Activated CD4-positive, CD25-positive, alpha-beta regulatory T cell treated with anti-CD3 and anti-CD28 coated beads, Interleukin-2, amount 50 U/mL, for 24 hours (primary cell): ENCODE data around the gene COL23A1.

Experiments
- ATAC-seq, 2 donors: fragments of 150-1000 bp; cut with Tn5 transposase; one replicate each; pipeline ENCODE4 v1.10.0; 2021; ENCODE audit warnings: mild to moderate bottlenecking in 1 of 2, moderate library complexity in 1 of 2

Gene COL23A1

DNA sequence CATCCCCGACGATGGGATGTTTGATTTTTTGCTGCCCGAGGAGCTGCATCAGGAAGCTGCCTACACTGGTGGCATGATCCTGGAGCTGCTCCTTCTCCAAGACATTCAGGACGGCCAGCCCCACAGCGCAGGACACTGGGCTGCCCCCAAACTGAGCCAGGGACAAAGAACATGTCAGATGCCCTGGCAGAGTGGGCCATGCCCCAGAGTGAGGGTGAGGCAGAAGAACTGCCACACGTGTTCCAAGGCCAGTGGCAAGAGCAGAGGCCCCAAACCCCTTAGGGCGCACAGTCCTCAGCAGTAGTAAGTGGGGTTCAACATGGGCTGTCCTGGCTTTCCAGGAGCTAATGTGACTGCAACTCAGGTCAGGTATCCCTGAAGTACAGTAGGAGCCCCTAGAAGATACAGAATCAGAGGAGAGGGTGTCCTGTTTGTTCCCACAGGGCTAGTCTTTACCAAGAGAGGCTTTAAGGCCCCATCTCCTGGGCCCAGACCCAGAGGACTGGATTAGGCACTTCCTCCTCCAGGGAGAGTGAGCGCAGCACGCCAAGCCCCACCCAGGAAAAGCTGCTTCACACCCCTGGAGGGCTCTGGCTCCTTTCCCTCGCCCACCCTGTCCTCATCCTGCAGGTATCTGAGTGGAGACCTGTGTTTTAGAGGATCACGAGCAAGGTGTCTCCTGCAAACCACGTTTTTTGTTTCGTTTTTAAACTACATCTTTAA is 374.8 kb downstream of the COL23A1 start:
- ATAC-seq, result no peak

DNA sequence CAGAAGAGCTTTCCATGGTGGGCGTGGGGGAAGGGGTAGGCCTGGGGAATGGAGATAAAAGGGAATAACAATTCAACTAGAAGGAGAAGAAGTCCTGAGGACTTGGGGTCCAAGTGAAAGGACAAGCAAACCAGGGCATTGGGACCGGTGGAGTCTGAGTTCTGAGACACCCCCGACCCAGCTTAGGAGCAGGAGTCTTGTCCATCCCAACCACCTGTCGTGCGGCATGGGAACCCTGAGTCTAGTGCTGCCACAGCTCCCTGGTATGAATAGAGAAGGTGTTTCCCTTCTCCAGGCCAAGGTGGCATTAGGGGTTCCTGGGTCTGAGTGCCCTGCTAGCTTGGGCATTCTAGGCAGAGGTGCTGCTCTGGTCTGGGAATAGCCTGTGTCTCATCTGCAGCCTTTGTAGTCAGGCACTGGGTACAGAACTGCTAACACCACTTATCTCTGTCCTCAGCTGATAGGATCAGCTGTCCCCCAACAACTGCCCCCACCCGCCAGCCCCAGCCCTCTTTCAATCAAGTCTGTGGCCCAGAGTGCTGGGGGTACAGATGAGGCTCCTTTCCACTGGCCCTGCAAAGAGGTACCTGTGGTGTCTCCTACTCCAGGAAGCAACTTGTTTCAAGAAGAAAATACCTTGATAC is 375.9 kb downstream of the COL23A1 start:
- no peak for ATAC-seq

DNA sequence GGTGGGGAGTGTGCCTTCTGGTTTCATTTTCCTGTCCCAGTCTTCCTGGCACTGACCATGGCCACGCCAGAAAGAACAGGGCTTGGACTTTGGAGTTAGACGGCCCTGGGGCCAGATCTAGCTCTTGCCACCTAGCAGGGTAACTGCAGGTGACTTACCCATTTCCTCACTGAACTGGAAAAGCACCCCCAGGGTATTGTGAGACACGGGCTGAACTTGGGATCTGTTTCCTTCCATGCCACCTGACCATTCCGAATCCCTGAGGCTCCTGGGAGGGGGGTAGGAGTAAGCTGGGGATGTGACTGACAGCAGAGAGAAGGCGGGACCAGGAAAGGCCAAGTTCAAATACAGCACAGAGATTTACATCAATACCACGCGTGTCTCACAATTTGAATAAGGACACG is 376.4 kb downstream of the COL23A1 start:
- no peak for ATAC-seq

DNA sequence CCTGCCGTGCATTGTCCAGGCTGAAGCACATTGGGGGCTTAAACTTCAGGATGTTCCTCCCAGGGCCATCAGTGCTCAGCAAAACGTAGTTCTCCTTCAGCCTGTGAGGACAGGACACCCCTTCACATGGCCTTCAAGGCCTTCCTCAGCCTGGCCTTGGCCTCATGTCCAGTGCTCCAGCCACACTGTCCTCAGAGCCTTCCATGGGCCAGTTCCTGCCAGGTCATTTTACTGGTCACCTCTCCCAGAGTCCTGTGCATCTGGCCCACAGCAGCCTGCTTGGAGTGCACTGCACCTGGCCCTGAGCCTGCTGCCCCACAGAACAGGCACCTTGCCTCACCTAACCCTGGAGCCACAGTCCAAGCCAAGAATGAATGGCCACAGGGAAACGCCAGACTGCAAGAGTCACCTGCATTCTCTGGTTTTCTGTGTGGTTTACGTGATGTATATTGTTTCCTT is 377.2 kb downstream of the COL23A1 start:
- peak in 1 of 2 donors; percentile 7 for ATAC-seq

DNA sequence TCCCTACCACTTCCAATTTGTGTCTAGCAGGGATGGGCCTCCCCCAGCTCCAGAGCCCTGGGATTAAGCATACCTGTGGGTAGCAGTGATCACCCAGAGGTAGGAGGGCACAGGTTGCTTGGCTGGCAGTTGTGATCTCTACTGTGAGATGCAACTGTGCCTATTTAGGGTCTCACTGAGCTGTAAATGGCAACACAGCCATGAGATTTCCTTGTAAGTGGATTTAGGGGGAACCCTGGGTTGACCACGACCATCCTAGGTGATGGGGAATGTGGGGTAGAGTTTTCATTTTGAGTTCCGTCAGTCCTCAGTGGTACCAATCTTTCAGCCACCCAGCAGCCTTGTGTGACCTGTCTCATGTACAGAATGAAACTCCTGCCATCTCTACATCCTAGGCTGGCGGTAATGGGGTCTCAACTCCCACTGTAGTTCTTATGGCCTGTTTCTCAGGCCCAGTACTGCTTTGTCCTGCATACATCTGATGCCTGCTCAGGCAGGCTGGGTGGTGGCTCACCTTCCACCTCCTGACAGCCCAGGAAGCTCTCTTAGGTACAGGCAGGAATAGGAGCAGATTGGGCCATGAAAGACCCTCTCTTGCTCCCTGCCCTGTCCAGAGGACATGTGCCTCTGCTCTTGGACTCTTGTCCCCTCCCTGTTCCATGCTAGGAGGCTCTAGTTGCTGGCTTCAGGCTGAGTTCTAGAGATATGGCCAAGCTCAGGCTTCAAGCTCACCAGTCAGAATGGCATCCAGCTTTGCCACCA is 377.8 kb downstream of the COL23A1 start:
- no peak for ATAC-seq

DNA sequence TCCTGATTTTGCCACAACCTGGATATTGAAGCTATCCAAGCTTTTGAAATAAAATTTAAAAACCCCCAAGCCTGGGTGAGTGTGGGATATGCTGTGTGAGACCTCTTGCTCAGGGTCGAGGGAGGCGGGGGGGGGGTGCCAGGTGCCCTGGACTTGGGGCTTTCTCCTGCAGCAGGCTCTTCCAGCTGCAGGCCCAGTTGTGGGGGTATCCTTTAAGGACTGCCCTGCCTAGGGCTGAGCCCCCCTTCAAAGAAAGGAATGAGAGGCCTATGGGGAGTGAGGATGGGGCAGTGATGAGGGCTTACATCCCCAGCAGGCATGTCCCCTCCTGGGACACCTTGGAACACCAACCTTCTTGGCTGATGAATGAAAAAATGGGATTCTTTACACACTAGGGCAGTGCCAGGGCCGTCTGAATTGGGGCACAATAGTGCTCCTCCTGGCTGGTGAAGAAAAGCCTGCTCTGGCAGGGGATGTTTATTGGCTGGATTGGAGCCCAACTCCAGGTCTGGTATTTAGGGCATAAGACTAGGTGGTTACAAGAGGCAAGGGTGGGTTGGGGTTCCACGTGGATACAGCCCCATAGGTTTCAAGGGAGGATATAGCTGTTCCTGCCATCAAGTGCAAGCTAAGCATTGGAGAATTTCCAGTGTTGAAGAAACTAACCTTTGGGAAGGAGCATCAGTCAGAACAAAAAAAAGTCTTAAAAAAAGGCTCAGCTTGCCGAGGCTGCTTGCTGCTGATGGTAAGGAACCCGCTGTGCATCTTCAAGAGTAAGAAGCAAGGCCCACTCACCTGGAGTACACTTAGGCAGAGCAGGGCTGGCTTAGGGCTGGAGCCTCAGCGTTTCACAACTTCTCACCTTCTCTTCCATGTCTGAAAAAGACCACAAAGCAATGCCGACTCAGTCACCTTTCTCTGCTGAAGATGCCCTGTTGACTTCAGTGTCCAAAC is 378.8 kb downstream of the COL23A1 start:
- ATAC-seq, result no peak

DNA sequence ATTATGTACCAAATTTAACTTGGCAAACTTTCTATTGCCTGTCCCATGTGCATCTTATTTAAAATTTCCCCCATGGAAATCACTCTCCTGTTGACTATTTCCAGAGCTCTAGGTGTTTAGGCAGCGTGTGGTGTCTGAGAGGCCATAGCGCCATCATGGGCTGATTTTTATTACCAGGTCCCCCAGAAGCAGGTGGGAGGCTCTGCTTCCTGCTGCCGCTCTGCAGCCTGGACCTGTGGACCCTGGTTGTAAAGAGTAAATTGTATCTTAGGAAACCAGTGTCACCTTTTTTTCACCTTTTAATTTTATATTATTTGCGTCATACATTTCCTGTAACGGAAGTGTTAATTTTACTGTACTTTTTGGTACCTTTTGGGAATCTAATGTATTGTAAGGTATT is 379.5 kb downstream of the COL23A1 start:
- ATAC-seq, result no peak

DNA sequence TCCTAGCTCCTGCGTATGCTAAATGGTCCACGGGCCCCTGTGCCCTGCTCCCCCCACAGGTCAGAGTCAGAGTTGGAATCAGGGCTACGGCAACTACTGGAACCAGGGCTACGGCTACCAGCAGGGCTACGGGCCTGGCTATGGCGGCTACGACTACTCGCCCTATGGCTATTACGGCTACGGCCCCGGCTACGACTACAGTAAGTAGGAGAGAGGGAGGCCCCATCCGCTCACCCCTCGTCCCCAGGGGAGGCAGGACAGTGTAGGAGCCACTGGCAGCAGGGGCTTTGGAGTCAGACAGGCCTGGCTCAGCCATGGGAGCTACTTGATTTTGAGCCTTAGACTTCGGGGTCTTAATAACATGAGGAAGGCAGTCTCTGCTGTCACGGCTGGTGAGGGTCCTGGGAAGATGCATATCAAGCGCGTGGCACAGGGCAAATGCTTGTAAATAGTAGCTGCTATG is 380.1 kb downstream of the COL23A1 start:
- ATAC-seq, result no peak

DNA sequence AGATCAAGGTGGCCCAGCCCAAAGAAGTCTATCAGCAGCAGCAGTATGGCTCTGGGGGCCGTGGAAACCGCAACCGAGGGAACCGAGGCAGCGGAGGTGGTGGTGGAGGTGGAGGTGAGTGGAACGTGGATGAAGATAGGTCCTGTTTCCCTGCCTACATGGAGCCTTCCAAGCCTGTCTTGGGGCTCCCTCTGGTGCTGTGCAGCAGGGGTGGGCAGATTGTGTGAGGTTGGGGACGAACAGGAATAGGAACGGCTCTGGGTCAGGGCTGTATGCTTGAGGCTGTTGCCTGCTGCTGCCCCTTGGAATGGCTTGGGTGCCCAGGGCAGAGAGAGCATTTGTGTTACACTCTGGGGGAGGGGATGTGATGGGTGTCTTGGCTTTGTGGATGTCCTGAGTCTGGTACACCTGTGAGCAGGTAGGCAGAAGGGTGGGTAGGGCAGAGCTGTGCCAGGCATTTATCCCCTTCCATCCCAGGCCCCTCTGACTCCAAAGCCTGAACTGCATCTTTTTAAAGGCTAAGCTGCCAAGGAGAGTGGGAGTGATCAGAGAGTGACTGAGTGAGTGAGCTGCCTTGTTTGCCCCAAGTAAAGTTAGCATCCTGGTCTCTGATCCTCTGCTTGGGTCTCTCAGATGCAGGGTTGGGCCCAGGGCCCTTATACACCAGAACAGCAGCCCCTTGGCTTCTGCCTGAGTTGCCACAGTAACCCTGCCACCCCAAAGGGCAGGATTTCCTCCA is 380.7 kb downstream of the COL23A1 start:
- ATAC-seq, result no peak

DNA sequence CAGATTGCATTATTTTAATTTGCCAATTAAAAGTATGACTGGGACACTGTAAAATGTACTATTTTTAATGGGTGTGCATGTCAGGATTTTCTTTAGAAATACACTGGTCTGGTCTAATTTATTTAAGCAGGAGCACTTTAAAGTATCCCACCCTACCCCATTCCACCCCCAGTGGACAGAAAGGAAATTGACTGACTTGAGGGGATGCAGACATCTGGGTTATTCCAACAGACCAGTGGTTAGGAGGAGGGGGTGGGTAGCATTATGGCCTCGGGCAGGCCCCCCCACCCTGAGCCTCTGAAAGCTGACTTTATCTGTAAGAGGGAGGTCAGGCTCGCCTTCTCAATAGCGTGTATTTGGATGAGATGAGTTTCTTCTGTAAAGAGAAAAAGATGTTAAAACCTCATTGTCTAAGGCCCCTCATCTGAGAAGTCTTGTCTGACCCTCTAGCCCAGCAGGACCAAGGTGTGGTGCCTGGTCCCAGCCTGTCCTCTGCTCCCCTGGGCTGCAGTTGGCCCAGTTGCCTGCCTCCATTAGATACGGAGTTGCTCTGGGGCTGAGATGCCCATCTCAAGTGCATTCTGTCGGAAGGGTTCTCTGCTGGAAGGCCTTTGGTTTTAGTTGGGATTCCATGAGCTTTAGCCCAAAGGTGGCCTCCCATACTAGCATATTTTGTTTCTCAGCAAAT is 381.5 kb downstream of the COL23A1 start:
- ATAC-seq, result no peak

DNA sequence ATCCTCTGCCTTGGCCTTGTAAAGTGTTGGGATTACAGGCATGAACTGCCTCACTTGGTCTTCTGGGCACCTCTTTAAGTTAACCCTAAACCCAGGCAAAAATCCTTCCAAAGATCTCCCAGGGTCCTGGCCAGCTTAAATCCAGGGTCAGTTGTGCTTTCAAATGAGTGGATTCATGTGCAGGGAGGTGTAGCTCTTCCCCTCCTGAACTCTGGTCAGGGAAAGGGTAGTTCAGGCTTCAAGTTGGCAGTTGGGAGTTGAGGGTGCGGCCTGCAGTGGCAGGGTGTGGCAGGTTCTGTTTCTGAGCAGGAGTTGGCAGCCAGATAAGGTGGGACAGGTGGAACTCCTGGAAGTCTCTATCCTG is 382.3 kb downstream of the COL23A1 start:
- ATAC-seq, result no peak

DNA sequence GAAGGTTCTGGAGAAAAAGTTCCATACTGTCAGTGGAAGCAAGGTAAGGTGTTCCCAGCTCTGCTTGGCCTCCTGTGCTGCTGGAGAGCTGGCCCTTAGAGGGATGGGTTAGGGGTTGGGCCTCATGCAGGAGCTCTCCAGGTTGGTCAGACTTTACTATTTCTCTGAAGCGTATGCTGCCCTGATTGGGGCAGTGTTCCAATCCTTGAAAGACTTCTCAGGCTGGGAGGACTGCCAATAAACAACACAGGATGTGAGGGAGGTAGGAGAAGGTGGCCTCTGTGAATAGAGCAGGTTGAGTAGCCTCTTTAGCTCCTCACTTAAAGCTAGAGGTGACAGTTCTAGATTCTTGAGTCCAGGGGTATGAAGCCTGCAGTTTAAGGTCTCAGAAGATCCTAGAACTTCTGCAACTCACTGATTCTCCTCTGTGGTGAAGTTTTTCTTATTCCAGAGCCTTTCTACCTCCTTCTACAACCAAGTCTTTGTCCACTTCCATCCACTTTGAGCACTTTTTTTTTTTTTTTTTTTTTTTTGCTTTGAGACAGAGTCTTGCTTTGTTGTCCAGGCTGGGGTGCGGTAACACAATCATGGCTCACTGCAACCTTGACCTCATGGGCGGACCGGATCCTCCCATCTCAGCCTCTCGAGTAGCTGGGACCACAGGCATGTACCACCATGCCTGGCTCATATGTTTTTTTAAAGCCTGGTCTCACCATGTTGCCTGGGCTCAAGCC is 382.8 kb downstream of the COL23A1 start:
- ATAC-seq, result no peak

DNA sequence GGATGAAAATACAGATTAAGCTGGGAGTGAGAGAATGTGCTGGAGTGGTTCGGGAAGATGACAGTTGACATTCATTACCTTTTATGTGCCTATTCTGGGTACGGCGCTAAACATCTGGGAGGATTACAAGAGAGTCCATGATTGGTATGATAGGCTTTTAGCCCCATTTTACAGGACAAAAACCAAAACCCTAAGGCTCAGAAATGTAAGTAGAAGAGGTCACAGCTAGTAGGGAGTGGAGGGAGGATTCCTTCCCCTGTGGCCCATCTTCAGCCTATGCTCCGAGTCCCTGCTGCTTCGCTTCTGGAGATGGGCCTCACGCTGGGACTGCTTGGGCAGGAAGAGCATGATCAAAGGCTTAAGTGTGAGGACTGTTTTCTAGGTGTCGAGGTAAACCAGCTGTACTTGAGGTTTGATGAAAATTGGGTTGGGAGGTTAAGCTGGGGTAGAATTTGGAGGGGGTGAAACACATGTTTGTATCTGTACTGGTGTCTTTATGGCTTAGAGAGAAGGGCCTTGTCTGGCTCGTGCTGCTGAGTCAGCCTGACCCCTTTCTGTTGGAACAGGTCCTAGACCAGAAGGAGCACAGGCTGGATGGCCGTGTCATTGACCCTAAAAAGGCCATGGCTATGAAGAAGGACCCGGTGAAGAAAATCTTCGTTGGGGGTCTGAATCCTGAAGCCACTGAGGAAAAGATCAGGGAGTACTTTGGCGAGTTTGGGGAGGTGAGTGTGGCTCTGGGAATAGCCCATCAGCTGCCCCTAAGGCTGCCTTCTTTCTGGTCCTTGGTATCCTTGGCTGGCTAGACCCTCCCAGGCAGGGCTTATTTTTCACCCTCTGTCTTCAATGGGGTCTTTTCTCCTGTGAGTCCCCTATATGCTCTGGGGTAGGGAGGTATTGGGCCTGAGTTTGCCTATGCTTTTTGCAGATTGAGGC is 383.8 kb downstream of the COL23A1 start:
- ATAC-seq, result no peak

DNA sequence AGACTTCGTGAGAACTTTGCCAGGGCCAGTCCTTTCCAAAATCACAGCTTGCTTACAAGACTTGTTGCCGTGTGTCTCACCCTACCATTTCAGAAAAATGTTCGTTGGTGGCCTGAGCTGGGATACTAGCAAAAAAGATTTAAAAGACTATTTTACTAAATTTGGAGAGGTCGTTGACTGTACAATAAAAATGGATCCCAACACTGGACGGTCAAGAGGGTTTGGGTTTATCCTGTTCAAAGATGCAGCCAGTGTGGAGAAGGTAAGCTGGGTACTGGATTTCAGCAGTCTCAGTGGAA is 384.5 kb downstream of the COL23A1 start:
- no peak for ATAC-seq

DNA sequence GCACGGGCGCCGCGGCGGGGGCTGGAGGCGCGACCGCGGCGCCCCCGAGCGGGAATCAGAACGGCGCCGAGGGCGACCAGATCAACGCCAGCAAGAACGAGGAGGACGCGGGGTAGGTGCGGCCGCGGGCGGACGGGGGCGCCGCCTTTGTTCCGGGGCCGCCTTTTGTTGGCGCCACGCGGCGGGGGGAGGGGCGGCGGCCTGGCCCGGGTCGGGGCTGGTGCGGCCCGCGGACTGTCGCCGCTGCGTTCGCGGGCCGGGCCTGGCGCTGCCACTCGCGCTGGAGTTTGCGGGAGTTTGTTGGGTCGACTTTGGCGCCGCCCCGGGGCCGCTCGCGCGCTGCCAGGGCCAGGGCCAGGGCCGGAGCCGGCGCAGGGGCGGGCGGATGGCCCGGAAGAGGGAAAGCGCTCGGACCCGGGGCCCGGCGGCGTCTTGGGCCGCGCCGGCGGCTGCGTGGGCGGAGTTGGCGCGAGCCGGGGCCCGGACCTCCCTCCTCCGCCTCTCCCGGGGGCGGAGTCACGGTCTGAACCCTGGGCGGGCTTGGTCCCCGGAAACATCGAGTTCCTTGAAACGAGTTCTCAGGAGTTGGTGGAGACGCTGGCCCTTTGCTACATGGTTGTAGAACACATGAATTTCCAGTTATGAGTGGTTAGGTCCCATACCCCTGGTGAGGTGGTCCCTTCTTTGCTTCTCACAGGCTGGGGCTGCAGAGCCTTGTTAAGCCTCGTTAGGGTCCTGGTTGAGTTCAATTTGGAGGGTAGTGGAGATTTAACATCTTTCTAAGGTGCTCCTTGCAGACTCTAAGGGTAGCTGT is 385.1 kb downstream of the COL23A1 start:
- peak; percentile 40 to 47 for ATAC-seq

DNA sequence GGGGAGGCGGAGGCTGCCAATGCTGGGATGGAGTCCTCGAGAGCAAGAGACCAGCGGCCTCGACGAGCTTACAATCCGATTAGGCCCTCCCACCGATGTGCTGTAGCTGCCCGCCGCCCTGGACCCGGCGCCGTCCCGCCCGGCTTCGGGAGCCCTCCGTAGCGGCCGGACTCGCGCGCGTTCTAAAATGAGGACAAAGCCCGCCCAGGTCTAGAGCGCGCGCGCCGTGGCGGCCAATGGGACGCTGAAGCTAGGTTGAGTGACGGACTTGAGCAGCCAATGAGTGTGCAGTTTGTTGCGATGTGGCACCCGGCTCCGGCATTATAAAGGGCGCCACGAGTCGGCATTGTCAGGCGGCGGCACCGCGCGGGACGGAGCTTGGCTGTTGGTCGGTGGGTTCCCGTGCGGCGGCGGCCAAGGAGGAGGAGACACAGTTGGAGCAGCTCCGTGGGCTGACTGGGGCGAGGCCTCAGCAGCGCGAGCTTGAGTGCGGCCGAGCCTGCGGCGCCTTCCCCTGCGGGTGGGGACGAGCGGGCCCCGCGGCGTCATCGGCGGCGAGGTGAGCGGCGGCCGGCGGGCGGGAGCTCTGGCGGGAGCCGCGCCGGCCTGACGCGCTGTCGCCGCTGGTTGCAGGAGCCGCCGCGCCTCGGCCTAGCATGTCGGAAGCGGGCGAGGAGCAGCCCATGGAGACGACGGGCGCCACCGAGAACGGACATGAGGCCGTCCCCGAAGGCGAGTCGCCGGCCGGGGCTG is 385.8 kb downstream of the COL23A1 start, which contains the start of gene HNRNPAB:
Gene HNRNPAB, plus strand, starts transcription at position 352 of the 753 bp plus-strand sequence. Its CDS starts 305 bp downstream, at position 657.
- peak; percentile 87 to 88 for ATAC-seq

DNA sequence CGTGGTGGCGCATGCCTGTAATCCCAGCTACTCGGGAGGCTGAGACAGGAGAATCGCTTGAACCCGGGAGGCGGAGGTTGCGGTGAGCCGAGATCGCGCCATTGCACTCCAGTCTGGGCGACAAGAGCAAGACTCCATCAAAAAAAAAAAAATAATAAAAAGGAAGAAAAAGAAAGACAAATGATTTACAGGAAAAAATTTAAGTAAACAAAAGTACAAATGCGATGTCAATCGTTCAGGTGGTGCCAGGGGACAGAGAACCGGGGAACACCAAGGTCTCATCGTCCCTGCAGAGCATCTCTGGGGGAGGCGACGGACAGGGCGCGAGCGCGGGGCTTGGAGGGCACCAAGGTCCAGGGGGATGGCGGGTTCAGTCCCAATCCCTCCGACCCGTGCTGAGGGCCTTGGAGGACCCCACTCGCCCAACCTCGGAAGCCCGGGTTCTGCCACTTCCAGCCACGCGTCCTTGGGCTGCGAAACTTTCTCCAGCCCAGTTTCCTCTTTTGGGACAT is 386.5 kb downstream of the COL23A1 start:
- ATAC-seq, result peak in 1 of 2 donors; percentile 9
